MCF 10A (cell line): ENCODE results near the gene RPS4Y1. TPM values are rescaled to one million over a fixed set of nuclear protein-coding genes. Genes with fewer than 3 reads are reported as not detected.

Experiments used
- BruUV-seq: library from RNA; stranded (reverse); fragments of 400-500 nt; replicated peaks from 2 replicates; lab custom pipeline; 2021; lab: Mats Ljungman, UMichigan
- CTCF ChIA-PET: fragments of 300-600 bp; sonication (Branson Sonifier 250); formaldehyde crosslinking; extraction: SDS; loops from one replicate; lab custom pipeline; 2021; ENCODE audit warnings: antibody characterized with exemption, inconsistent platforms; lab: Yijun Ruan, JAX
- POLR2A ChIA-PET: fragments of 300-600, 350-650 bp; sonication (Branson Sonifier 250); formaldehyde crosslinking; extraction: SDS; loops from one replicate; lab custom pipeline; 2020; ENCODE audit warnings: antibody characterized with exemption, inconsistent platforms; lab: Yijun Ruan, JAX
- DNase-seq: peaks from one replicate; pipeline ENCODE4 v3.0.0-alpha.2; 2018; ENCODE audit not compliant: unreplicated experiment
- H3K27ac Mint-ChIP-seq: one replicate; pipeline ENCODE4 v1.8.0; 2022; ENCODE audit warnings: mild to moderate bottlenecking, low read depth, mixed read lengths; ENCODE audit not compliant: unreplicated experiment
- H3K27me3 Mint-ChIP-seq: one replicate; pipeline ENCODE4 v1.8.0; 2022; ENCODE audit warnings: mixed read lengths; ENCODE audit not compliant: insufficient read depth, unreplicated experiment
- H3K36me3 Mint-ChIP-seq: one replicate; pipeline ENCODE4 v1.8.0; 2022; ENCODE audit warnings: mild to moderate bottlenecking, moderate library complexity, mixed read lengths; ENCODE audit not compliant: insufficient read depth, unreplicated experiment
- H3K4me1 Mint-ChIP-seq: one replicate; pipeline ENCODE4 v1.8.0; 2022; ENCODE audit warnings: mixed read lengths; ENCODE audit not compliant: insufficient read depth, unreplicated experiment
- H3K4me3 Mint-ChIP-seq: one replicate; pipeline ENCODE4 v1.8.0; 2022; ENCODE audit warnings: mild to moderate bottlenecking, moderate library complexity, mixed read lengths; ENCODE audit not compliant: unreplicated experiment
- H3K9me3 Mint-ChIP-seq: one replicate; pipeline ENCODE4 v1.8.0; 2022; ENCODE audit warnings: mixed read lengths; ENCODE audit not compliant: unreplicated experiment
- CTCF ChIP-seq: fragments of 200-600 bp; IDR thresholded peaks from one replicate; pipeline ENCODE4 v1.8.0; 2022; ENCODE audit warnings: antibody characterized with exemption, mild to moderate bottlenecking; ENCODE audit not compliant: unreplicated experiment
- intact Hi-C: fragments of 100-400 bp; cut with micrococcal nuclease; formaldehyde crosslinking; loops from 2 replicates; pipeline ENCODE4 v1.14.1; 2022
- total RNA-seq: library from RNA; stranded (reverse); gene quantifications from 2 replicates; pipeline ENCODE4 v1.2.3, GENCODE V29; 2022

RPS4Y1 gene
- total RNA-seq, 1 experiment from 2014 or later, result not detected

GRCh38 chrY:2824471-2824870 is 16.9 kb upstream of the RPS4Y1 start:
- no peak for DNase-seq
- Mint-ChIP-seq H3K9me3 (no peaks in the 10 kb centered on the region), H3K4me3 (no peak overlapping the region), H3K4me1 (no peaks in the 10 kb centered on the region), H3K27ac (no peak overlapping the region), H3K36me3 (no peaks in the 10 kb centered on the region), H3K27me3 (no peaks in the 10 kb centered on the region)
- no peak for TF ChIP-seq CTCF
- intact Hi-C loops, result no loop called here
- ChIA-PET POLR2A (no interaction called here), CTCF (no interaction called here)
- BruUV-seq, result no TSS peak

- intact Hi-C loops, result no loop called here
- Mint-ChIP-seq H3K36me3 (no peaks in the 10 kb centered on the region), H3K4me1 (no peaks in the 10 kb centered on the region), H3K4me3 (no peak overlapping the region), H3K27me3 (no peaks in the 10 kb centered on the region), H3K9me3 (no peaks in the 10 kb centered on the region), H3K27ac (no peak overlapping the region)
- BruUV-seq, result no TSS peak
- ChIA-PET CTCF (no interaction called here), POLR2A (no interaction called here)
- TF ChIP-seq CTCF, result no peak
- DNase-seq, result no peak
Observed at GRCh38 chrY:2828497-2828896, 12.9 kb upstream of the RPS4Y1 start.

GRCh38 chrY:2835230-2835629 is 6.2 kb upstream of the RPS4Y1 start:
- no TSS peak for BruUV-seq
- H3K27me3 Mint-ChIP-seq, result no peaks in the 10 kb centered on the region
- H3K27ac Mint-ChIP-seq, result no peak overlapping the region
- no peak for DNase-seq
- H3K36me3 Mint-ChIP-seq, result no peaks in the 10 kb centered on the region
- no peak for TF ChIP-seq CTCF
- no peak overlapping the region for H3K4me3 Mint-ChIP-seq
- CTCF ChIA-PET, result no interaction called here
- intact Hi-C loops, result no loop called here
- H3K4me1 Mint-ChIP-seq, result no peaks in the 10 kb centered on the region
- POLR2A ChIA-PET, result no interaction called here
- no peaks in the 10 kb centered on the region for H3K9me3 Mint-ChIP-seq

- ChIA-PET POLR2A (no interaction called here), CTCF (no interaction called here)
- TF ChIP-seq CTCF, result no peak
- DNase-seq, result no peak
- Mint-ChIP-seq H3K36me3 (no peaks in the 10 kb centered on the region), H3K9me3 (no peaks in the 10 kb centered on the region), H3K27me3 (no peaks in the 10 kb centered on the region), H3K4me1 (no peaks in the 10 kb centered on the region), H3K4me3 (no peak overlapping the region), H3K27ac (no peak overlapping the region)
- BruUV-seq, result no TSS peak
- intact Hi-C loops, result no loop called here
Observed at GRCh38 chrY:2837078-2837477, 4.3 kb upstream of the RPS4Y1 start.
